Fibroblast of skin of abdomen (primary cell): ENCODE data around the gene NEGR1.
A peak's percentile ranks its signal among the peaks of the same experiment; 100 is the strongest.

Source experiments
- DNase-seq: peaks from one replicate; pipeline ENCODE4 v3.0.0-alpha.2; 2013

NEGR1 gene

GRCh38 chr1:71850515-71850914 is 431.8 kb downstream of the NEGR1 start:
- no peak for DNase-seq

- no peak for DNase-seq
These were observed 439.3 kb downstream of the NEGR1 start for GRCh38 chr1:71843012-71843411.

- DNase-seq = no peak
These were observed 442.5 kb downstream of the NEGR1 start for GRCh38 chr1:71839876-71840275.

GRCh38 chr1:71836904-71837303 is 445.4 kb downstream of the NEGR1 start:
- no peak for DNase-seq

GRCh38 chr1:71835442-71835813 is 446.9 kb downstream of the NEGR1 start:
- DNase-seq = no peak

- DNase-seq = no peak
These were observed 447.5 kb downstream of the NEGR1 start for GRCh38 chr1:71834601-71835441.

GRCh38 chr1:71831646-71832045 is 450.7 kb downstream of the NEGR1 start:
- DNase-seq = no peak

GRCh38 chr1:71829346-71829745 is 453.0 kb downstream of the NEGR1 start:
- DNase-seq = no peak

- DNase-seq = no peak
These were observed 453.8 kb downstream of the NEGR1 start for GRCh38 chr1:71828431-71829012.

- DNase-seq = no peak
These were observed 458.5 kb downstream of the NEGR1 start for GRCh38 chr1:71823708-71824305.

GRCh38 chr1:71817028-71817427 is 465.3 kb downstream of the NEGR1 start:
- no peak for DNase-seq

- no peak for DNase-seq
These were observed 473.3 kb downstream of the NEGR1 start for GRCh38 chr1:71809085-71809484.

GRCh38 chr1:71804140-71804539 is 478.2 kb downstream of the NEGR1 start:
- DNase-seq = peak; percentile 1

- DNase-seq = no peak
These were observed 486.3 kb downstream of the NEGR1 start for GRCh38 chr1:71796006-71796405.

GRCh38 chr1:71792264-71792663 is 490.1 kb downstream of the NEGR1 start:
- DNase-seq = no peak

- DNase-seq = no peak
These were observed 494.2 kb downstream of the NEGR1 start for GRCh38 chr1:71788113-71788512.

GRCh38 chr1:71787699-71788098 is 494.6 kb downstream of the NEGR1 start:
- DNase-seq = peak; percentile 52

GRCh38 chr1:71786218-71786617 is 496.1 kb downstream of the NEGR1 start:
- no peak for DNase-seq

GRCh38 chr1:71785450-71785849 is 496.9 kb downstream of the NEGR1 start:
- DNase-seq = no peak

- no peak for DNase-seq
These were observed 497.3 kb downstream of the NEGR1 start for GRCh38 chr1:71785000-71785399.

- no peak for DNase-seq
These were observed 498.1 kb downstream of the NEGR1 start for GRCh38 chr1:71784241-71784640.

GRCh38 chr1:71783071-71783470 is 499.3 kb downstream of the NEGR1 start:
- DNase-seq = no peak

GRCh38 chr1:71781450-71781849 is 500.9 kb downstream of the NEGR1 start:
- no peak for DNase-seq

- peak; percentile 26 for DNase-seq
These were observed 501.7 kb downstream of the NEGR1 start for GRCh38 chr1:71780681-71781080.
